NT2/D1 (cell line): ENCODE measurements around the gene SCO1.

Source experiments
- DNase-seq: peaks from one replicate; pipeline ENCODE4 v3.0.0-alpha.2; 2011; ENCODE audit warnings: low read depth, low spot score
- H3K27me3 ChIP-seq: 2 replicates; pipeline ENCODE4 v1.6.0; 2011; ENCODE audit warnings: mild to moderate bottlenecking; ENCODE audit not compliant: insufficient read length, insufficient read depth
- H3K36me3 ChIP-seq: 2 replicates; pipeline ENCODE4 v1.6.1; 2011; ENCODE audit warnings: mild to moderate bottlenecking, low read length, mixed read lengths; ENCODE audit not compliant: insufficient read depth, insufficient read length
- H3K4me1 ChIP-seq: 2 replicates; pipeline ENCODE4 v1.5.1; 2011; ENCODE audit not compliant: insufficient read depth, insufficient read length
- H3K4me3 ChIP-seq: 2 replicates; pipeline ENCODE4 v1.5.1; 2011; ENCODE audit warnings: low read depth; ENCODE audit not compliant: insufficient read length
- H3K9ac ChIP-seq: 2 replicates; pipeline ENCODE4 v1.6.0; 2011; ENCODE audit warnings: low read depth; ENCODE audit not compliant: insufficient read length
- H3K9me3 ChIP-seq: 2 replicates; pipeline ENCODE4 v1.5.1; 2011; ENCODE audit warnings: mild to moderate bottlenecking, low read length; ENCODE audit not compliant: insufficient read depth
- SUZ12 ChIP-seq: IDR thresholded peaks from 2 replicates; pipeline ENCODE4 v1.6.1; 2011; ENCODE audit not compliant: insufficient read length, insufficient read depth; ENCODE audit errors: extremely low read depth
- YY1 ChIP-seq: IDR thresholded peaks from 2 replicates; pipeline ENCODE4 v1.6.1; 2011; ENCODE audit not compliant: insufficient read length, insufficient read depth
- ZNF274 ChIP-seq: IDR thresholded peaks from 2 replicates; pipeline ENCODE4 v1.6.1; 2011; ENCODE audit warnings: mild to moderate bottlenecking, low read depth, low read length

Gene SCO1

GRCh38 chr17:10697092-10698081 lies at the start of gene SCO1, which contains the start of gene ADPRM:
Gene SCO1, minus strand, starts transcription at chr17:10697533. Its CDS starts 26 bp downstream, at chr17:10697507.
Gene ADPRM, plus strand, starts transcription at chr17:10697594. Its CDS starts 7,333 bp downstream, at chr17:10704927.
- Histone ChIP-seq H3K4me1 (no peaks in the 10 kb centered on the region), H3K27me3 (no peaks in the 10 kb centered on the region), H3K9me3 (no peaks in the 10 kb centered on the region), H3K9ac (peak within 1 kb of the TSS; percentile 97), H3K36me3 (peaks cover 27% of the 10 kb centered on the region), H3K4me3 (peak within 1 kb of the TSS; percentile 98)
- no peak for TF ChIP-seq ZNF274
- peak; percentile 84 for DNase-seq

GRCh38 chr17:10745231-10745630 lies 47.9 kb upstream of the SCO1 start:
- no peak for DNase-seq
- H3K4me1 ChIP-seq: peaks cover 5% of the 10 kb centered on the region
- no peaks in the 10 kb centered on the region for H3K27me3 ChIP-seq
- no peak for TF ChIP-seq YY1
- no peak for TF ChIP-seq ZNF274
- no peak for TF ChIP-seq SUZ12
- no peak overlapping the region for H3K4me3 ChIP-seq
- H3K9me3 ChIP-seq: no peaks in the 10 kb centered on the region
- no peaks in the 10 kb centered on the region for H3K36me3 ChIP-seq
- H3K9ac ChIP-seq: no peak overlapping the region

GRCh38 chr17:10744501-10745000 lies 47.2 kb upstream of the SCO1 start:
- no peak overlapping the region for H3K4me3 ChIP-seq
- H3K9ac ChIP-seq: no peak overlapping the region
- no peak for TF ChIP-seq SUZ12
- TF ChIP-seq YY1: no peak
- no peak for TF ChIP-seq ZNF274
- no peak for DNase-seq
- H3K4me1 ChIP-seq: peaks cover 5% of the 10 kb centered on the region
- no peaks in the 10 kb centered on the region for H3K9me3 ChIP-seq
- H3K27me3 ChIP-seq: no peaks in the 10 kb centered on the region
- H3K36me3 ChIP-seq: no peaks in the 10 kb centered on the region

- no peak overlapping the region for H3K4me3 ChIP-seq
- DNase-seq: no peak
- H3K9me3 ChIP-seq: no peaks in the 10 kb centered on the region
- TF ChIP-seq ZNF274 (no peak), SUZ12 (no peak), YY1 (no peak)
- H3K36me3 ChIP-seq: no peaks in the 10 kb centered on the region
- H3K9ac ChIP-seq: no peak overlapping the region
- H3K27me3 ChIP-seq: no peaks in the 10 kb centered on the region
- peaks cover 5% of the 10 kb centered on the region for H3K4me1 ChIP-seq
These were observed 46.1 kb upstream of the SCO1 start for GRCh38 chr17:10743316-10744009.

- Histone ChIP-seq H3K9me3 (no peaks in the 10 kb centered on the region), H3K4me3 (no peak overlapping the region), H3K27me3 (no peaks in the 10 kb centered on the region), H3K9ac (no peak overlapping the region), H3K36me3 (no peaks in the 10 kb centered on the region), H3K4me1 (peaks cover under 1% of the 10 kb centered on the region)
- DNase-seq: no peak
- no peak for TF ChIP-seq SUZ12
- TF ChIP-seq ZNF274: no peak
- TF ChIP-seq YY1: no peak
These were observed 45.1 kb upstream of the SCO1 start for GRCh38 chr17:10742431-10742830.

- no peaks in the 10 kb centered on the region for H3K9me3 ChIP-seq
- H3K4me1 ChIP-seq: no peaks in the 10 kb centered on the region
- no peak overlapping the region for H3K4me3 ChIP-seq
- no peak for DNase-seq
- TF ChIP-seq YY1 (no peak), ZNF274 (no peak), SUZ12 (no peak)
- H3K9ac ChIP-seq: no peak overlapping the region
- H3K36me3 ChIP-seq: no peaks in the 10 kb centered on the region
- H3K27me3 ChIP-seq: no peaks in the 10 kb centered on the region
These were observed 44.2 kb upstream of the SCO1 start for GRCh38 chr17:10741416-10742135.
